PC-3 (cell line): ENCODE data around the gene KLHL13.

Source experiments
- CTCF ChIP-seq: fragments of 300-600 bp; sonication (generic); conservative IDR thresholded peaks from 2 replicates; pipeline ENCODE4 v1.5.1; 2017; ENCODE audit warnings: antibody characterized with exemption, low read depth, mild to moderate bottlenecking, low read length
- EZH2 ChIP-seq: fragments of 300-600 bp; sonication (generic); IDR thresholded peaks from one replicate; pipeline ENCODE4 v1.6.1; 2017; ENCODE audit warnings: antibody characterized with exemption, mild to moderate bottlenecking, low read length; ENCODE audit not compliant: unreplicated experiment
- EZH2phosphoT487 ChIP-seq: fragments of 300-600 bp; sonication (generic); IDR thresholded peaks from 2 replicates; pipeline ENCODE4 v1.6.1; 2018; ENCODE audit warnings: mild to moderate bottlenecking, antibody characterized with exemption, low read length, borderline replicate concordance

- no peak for TF ChIP-seq CTCF
- no peak for TF ChIP-seq EZH2
- TF ChIP-seq EZH2phosphoT487 = no peak
Observed at GRCh38 chrX:117898226-117898625, 218.4 kb downstream of the KLHL13 start.
